ENCODE results near the gene MMP23B.
"Not testable (repeated sequence)": the region's sequence is repeated elsewhere in the genome, so short reads cannot be mapped to it uniquely, and the experiment has no call there.

Gene MMP23B

GRCh38 chr1:1631782-1632420 is at the start of gene MMP23B:
MMP23B (plus strand) TSS chr1:1632173; CDS start chr1:1632219, 46 bp downstream.
- DNase-seq (ENCODE audit: low read depth) = no peak

GRCh38 chr1:1582585-1583346 is 49.2 kb upstream of the MMP23B start:
- DNase-seq (ENCODE audit: low read depth) = no peak

GRCh38 chr1:1583347-1584010 is 48.5 kb upstream of the MMP23B start:
- DNase-seq (ENCODE audit: low read depth) = no peak

- no peak for DNase-seq (ENCODE audit: low read depth)
These were observed 40.5 kb upstream of the MMP23B start for GRCh38 chr1:1591452-1591851.

GRCh38 chr1:1593834-1594601 is 38.0 kb upstream of the MMP23B start:
- no peak for DNase-seq (ENCODE audit: low read depth)

GRCh38 chr1:1594602-1595260 is 37.2 kb upstream of the MMP23B start:
- no peak for DNase-seq (ENCODE audit: low read depth)

GRCh38 chr1:1595341-1595740 is 36.6 kb upstream of the MMP23B start:
- not testable (repeated sequence) for DNase-seq (ENCODE audit: low read depth)

GRCh38 chr1:1596493-1597274 is 35.3 kb upstream of the MMP23B start:
- DNase-seq (ENCODE audit: low read depth) = no peak

GRCh38 chr1:1597275-1597930 is 34.6 kb upstream of the MMP23B start:
- DNase-seq (ENCODE audit: low read depth) = no peak

GRCh38 chr1:1598051-1598719 is 33.8 kb upstream of the MMP23B start:
- no peak for DNase-seq (ENCODE audit: low read depth)

- DNase-seq (ENCODE audit: low read depth) = no peak
These were observed 33.3 kb upstream of the MMP23B start for GRCh38 chr1:1598720-1599029.

GRCh38 chr1:1599030-1599934 is 32.7 kb upstream of the MMP23B start:
- DNase-seq (ENCODE audit: low read depth) = no peak

- no peak for DNase-seq (ENCODE audit: low read depth)
These were observed 31.8 kb upstream of the MMP23B start, which contains the start of gene FNDC10 for GRCh38 chr1:1599935-1600860. FNDC10 (minus strand) TSS chr1:1600135; CDS start chr1:1600015, 120 bp downstream.

- no peak for DNase-seq (ENCODE audit: low read depth)
These were observed 31.0 kb upstream of the MMP23B start for GRCh38 chr1:1600861-1601563.

GRCh38 chr1:1601564-1602303 is 30.2 kb upstream of the MMP23B start:
- DNase-seq (ENCODE audit: low read depth) = no peak

- no peak for DNase-seq (ENCODE audit: low read depth)
These were observed 29.5 kb upstream of the MMP23B start for GRCh38 chr1:1602304-1602967.

Measured in fibroblast of the conjunctiva (primary cell).